ENCODE results near the gene HDDC3.

DNA sequence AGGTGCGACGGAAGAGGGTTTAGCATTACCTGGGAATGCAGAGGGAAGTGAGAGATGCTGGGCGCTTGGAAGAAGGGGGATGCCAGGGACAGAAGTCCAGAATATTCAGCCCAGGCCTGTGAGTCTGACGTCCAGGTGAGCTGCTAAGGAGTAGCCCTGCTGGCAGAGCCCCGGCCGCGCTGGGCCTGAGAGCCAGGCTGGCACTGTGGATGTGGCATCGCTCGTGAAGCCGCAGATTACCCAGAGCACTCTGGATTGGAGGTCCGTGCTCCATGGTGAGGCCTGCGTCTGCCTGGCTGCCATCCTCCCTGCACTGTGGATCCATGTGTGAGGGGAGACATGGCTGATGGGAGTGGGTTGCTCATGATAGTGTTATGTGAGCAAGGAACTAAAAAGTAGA is 14.8 kb downstream of the HDDC3 start:
- TF ChIP-seq, protein P1, sequence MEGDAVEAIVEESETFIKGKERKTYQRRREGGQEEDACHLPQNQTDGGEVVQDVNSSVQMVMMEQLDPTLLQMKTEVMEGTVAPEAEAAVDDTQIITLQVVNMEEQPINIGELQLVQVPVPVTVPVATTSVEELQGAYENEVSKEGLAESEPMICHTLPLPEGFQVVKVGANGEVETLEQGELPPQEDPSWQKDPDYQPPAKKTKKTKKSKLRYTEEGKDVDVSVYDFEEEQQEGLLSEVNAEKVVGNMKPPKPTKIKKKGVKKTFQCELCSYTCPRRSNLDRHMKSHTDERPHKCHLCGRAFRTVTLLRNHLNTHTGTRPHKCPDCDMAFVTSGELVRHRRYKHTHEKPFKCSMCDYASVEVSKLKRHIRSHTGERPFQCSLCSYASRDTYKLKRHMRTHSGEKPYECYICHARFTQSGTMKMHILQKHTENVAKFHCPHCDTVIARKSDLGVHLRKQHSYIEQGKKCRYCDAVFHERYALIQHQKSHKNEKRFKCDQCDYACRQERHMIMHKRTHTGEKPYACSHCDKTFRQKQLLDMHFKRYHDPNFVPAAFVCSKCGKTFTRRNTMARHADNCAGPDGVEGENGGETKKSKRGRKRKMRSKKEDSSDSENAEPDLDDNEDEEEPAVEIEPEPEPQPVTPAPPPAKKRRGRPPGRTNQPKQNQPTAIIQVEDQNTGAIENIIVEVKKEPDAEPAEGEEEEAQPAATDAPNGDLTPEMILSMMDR (conservative IDR thresholded peaks at IDR 0.05) = no peak
- no peak for TF ChIP-seq ZFX (IDR thresholded peaks at IDR 0.05)
